Effector memory CD4-positive, alpha-beta T cell (primary cell): Measurements from ENCODE around the gene LRIG2.
"Not testable (repeated sequence)": the region's sequence is repeated elsewhere in the genome, so short reads cannot be mapped to it uniquely, and the experiment has no call there.

Experiments
- DNase-seq, 3 donors: peaks; one replicate each; pipeline ENCODE4 v3.0.0-alpha.2; 2020
- H3K27ac ChIP-seq: 2 replicates; pipeline ENCODE4 v1.7.0; 2013; ENCODE audit warnings: mild to moderate bottlenecking, low read length, moderate library complexity; ENCODE audit not compliant: insufficient read depth, poor library complexity, severe bottlenecking
- H3K27me3 ChIP-seq: replicated peaks from 2 replicates; pipeline ENCODE4 v1.7.0; 2013; ENCODE audit warnings: mild to moderate bottlenecking, low read length; ENCODE audit not compliant: insufficient read depth, control insufficient read depth, poor library complexity, severe bottlenecking
- H3K36me3 ChIP-seq: 2 replicates; pipeline ENCODE4 v1.7.0; 2013; ENCODE audit warnings: mild to moderate bottlenecking, low read length, moderate library complexity; ENCODE audit not compliant: control insufficient read depth, insufficient read depth
- H3K4me1 ChIP-seq: 2 replicates; pipeline ENCODE4 v1.7.0; 2013; ENCODE audit warnings: low read length, mild to moderate bottlenecking; ENCODE audit not compliant: control insufficient read depth, insufficient read depth, poor library complexity, severe bottlenecking
- H3K4me3 ChIP-seq: 2 replicates; pipeline ENCODE4 v1.7.0; 2013; ENCODE audit warnings: low read length, low read depth, mild to moderate bottlenecking; ENCODE audit not compliant: insufficient read depth, poor library complexity, severe bottlenecking
- H3K9me3 ChIP-seq: 2 replicates; pipeline ENCODE4 v1.7.0; 2013; ENCODE audit warnings: mild to moderate bottlenecking, low read length, moderate library complexity; ENCODE audit not compliant: control insufficient read depth
- total RNA-seq, 3 donors: gene quantifications; one replicate each; lab custom pipeline; 2026; lab: John Stamatoyannopoulos, UW

The LRIG2 gene, protein sequence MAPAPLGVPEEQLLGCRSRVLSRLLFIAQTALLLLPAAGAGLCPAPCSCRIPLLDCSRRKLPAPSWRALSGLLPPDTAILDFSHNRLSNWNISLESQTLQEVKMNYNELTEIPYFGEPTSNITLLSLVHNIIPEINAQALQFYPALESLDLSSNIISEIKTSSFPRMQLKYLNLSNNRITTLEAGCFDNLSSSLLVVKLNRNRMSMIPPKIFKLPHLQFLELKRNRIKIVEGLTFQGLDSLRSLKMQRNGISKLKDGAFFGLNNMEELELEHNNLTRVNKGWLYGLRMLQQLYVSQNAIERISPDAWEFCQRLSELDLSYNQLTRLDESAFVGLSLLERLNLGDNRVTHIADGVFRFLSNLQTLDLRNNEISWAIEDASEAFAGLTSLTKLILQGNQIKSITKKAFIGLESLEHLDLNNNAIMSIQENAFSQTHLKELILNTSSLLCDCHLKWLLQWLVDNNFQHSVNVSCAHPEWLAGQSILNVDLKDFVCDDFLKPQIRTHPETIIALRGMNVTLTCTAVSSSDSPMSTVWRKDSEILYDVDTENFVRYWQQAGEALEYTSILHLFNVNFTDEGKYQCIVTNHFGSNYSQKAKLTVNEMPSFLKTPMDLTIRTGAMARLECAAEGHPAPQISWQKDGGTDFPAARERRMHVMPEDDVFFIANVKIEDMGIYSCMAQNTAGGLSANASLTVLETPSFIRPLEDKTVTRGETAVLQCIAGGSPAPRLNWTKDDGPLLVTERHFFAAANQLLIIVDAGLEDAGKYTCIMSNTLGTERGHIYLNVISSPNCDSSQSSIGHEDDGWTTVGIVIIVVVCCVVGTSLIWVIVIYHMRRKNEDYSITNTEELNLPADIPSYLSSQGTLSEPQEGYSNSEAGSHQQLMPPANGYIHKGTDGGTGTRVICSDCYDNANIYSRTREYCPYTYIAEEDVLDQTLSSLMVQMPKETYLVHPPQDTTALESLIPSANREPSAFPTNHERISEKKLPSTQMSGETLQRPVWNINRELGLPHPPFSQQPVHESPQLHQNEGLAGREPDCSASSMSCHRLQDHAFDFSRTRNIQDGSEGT
- total RNA-seq, result 46.2 to 54.2 (median 50.4) reads per million in 3 donors

GRCh38 chr1:113072757-113073478 lies at the start of gene LRIG2:
LRIG2 (plus strand) TSS chr1:113073198; CDS start chr1:113073407, 209 bp downstream.
- no peaks in the 10 kb centered on the region for H3K36me3 ChIP-seq
- peaks cover 6% of the 10 kb centered on the region for H3K4me1 ChIP-seq
- H3K27ac ChIP-seq, result peak within 1 kb of the TSS; percentile 79
- DNase-seq, result peak; percentile 88 to 96 (median 94)
- no peaks in the 10 kb centered on the region for H3K27me3 ChIP-seq
- peak within 1 kb of the TSS; percentile 91 for H3K4me3 ChIP-seq
- no peaks in the 10 kb centered on the region for H3K9me3 ChIP-seq

- not testable (repeated sequence) for H3K27ac ChIP-seq, H3K9me3 ChIP-seq, H3K4me1 ChIP-seq, DNase-seq, H3K27me3 ChIP-seq, H3K36me3 ChIP-seq, H3K4me3 ChIP-seq
These were observed 49.7 kb upstream of the LRIG2 start for GRCh38 chr1:113023316-113023715.

- Histone ChIP-seq H3K27me3 (no peaks in the 10 kb centered on the region), H3K36me3 (no peaks in the 10 kb centered on the region), H3K4me3 (no peak overlapping the region), H3K27ac (no peak overlapping the region), H3K9me3 (no peaks in the 10 kb centered on the region), H3K4me1 (no peaks in the 10 kb centered on the region)
- no peak for DNase-seq
These were observed 46.0 kb upstream of the LRIG2 start for GRCh38 chr1:113027007-113027406.

- H3K4me3 ChIP-seq, result no peak overlapping the region
- no peaks in the 10 kb centered on the region for H3K27me3 ChIP-seq
- no peak for DNase-seq
- no peaks in the 10 kb centered on the region for H3K4me1 ChIP-seq
- no peaks in the 10 kb centered on the region for H3K36me3 ChIP-seq
- H3K9me3 ChIP-seq, result no peaks in the 10 kb centered on the region
- no peak overlapping the region for H3K27ac ChIP-seq
These were observed 45.5 kb upstream of the LRIG2 start for GRCh38 chr1:113027449-113027848.

GRCh38 chr1:113029822-113030221 lies 43.2 kb upstream of the LRIG2 start:
- Histone ChIP-seq H3K36me3 (no peaks in the 10 kb centered on the region), H3K27ac (no peak overlapping the region), H3K4me3 (no peak overlapping the region), H3K4me1 (no peaks in the 10 kb centered on the region), H3K27me3 (no peaks in the 10 kb centered on the region), H3K9me3 (no peaks in the 10 kb centered on the region)
- no peak for DNase-seq

GRCh38 chr1:113031171-113031933 lies 41.6 kb upstream of the LRIG2 start:
- Histone ChIP-seq H3K36me3 (no peaks in the 10 kb centered on the region), H3K27me3 (no peaks in the 10 kb centered on the region), H3K27ac (no peak overlapping the region), H3K4me3 (no peak overlapping the region), H3K9me3 (no peaks in the 10 kb centered on the region), H3K4me1 (no peaks in the 10 kb centered on the region)
- no peak for DNase-seq

DNA sequence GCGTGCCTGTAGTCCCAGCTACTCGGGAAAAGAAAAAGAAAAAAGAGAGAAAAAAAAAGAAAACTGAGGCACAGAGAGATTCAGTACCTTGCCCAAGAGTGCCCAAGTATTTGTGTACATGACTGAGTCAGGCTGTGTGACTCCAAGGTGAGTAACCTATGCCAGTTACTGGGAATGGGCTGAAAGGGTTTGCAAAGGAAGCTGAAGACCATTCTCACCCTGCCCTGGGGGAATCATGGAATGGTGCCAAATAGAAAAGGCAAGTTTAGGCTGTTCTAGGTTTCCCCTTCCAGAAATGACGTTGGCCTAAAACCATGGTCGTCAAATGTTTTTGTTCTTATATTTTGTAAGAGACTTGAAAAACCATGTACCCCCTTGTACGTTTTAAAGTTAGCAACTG lies 37.9 kb upstream of the LRIG2 start:
- no peak for DNase-seq
- H3K27ac ChIP-seq, result no peak overlapping the region
- no peaks in the 10 kb centered on the region for H3K27me3 ChIP-seq
- H3K9me3 ChIP-seq, result no peaks in the 10 kb centered on the region
- H3K4me1 ChIP-seq, result no peaks in the 10 kb centered on the region
- H3K36me3 ChIP-seq, result no peaks in the 10 kb centered on the region
- H3K4me3 ChIP-seq, result no peak overlapping the region

DNA sequence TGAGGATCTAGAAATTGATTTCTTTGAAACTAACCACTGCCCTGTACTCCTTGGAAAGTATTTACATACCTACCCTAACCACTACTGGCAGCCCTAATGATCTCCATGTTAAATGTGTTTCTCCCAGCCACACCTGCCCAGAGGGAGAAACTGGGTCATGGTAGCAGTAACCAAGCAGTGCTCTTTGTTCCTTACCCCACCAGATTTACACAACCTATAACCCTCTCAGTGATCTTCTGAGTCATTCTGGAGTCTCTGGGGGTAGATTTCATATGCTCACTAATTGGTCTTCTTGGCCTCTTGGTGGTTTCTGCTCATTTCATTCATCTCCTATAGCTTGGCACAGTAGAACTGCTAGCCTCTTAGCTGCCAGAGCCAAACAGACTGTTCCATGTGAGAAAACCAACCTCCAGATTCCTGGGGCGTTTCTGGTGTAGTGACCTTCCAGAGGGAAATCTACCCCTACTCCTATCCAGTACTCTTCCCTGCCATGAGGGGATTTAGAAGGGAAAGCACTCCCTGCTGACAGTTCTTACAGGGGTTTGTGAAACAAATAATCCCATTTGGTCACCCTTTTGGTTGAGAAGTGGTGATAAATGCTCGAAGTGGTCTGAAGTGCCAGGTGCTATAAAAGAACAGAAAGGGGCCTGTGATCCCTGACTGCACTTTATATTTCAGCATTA lies 36.2 kb upstream of the LRIG2 start:
- DNase-seq, result no peak

More for the DNA sequence above, 36.2 kb upstream of the LRIG2 start:
- Histone ChIP-seq H3K4me1 (no peaks in the 10 kb centered on the region), H3K27me3 (no peaks in the 10 kb centered on the region), H3K36me3 (no peaks in the 10 kb centered on the region), H3K27ac (no peak overlapping the region), H3K9me3 (no peaks in the 10 kb centered on the region), H3K4me3 (no peak overlapping the region)
